Trophoblast cell (in vitro differentiated cells and primary cell): ENCODE results near the gene TMEM132C.

Source experiments
- DNase-seq, 2 donors: peaks; one replicate each; pipeline ENCODE4 v3.0.0-alpha.2; 2016
- H2AFZ ChIP-seq: 2 replicates; pipeline ENCODE4 v1.6.1; 2013; ENCODE audit warnings: low read length, moderate library complexity, mild to moderate bottlenecking; ENCODE audit not compliant: insufficient read depth, poor library complexity
- H2AK5ac ChIP-seq: 2 replicates; pipeline ENCODE4 v1.6.1; 2013; ENCODE audit warnings: mild to moderate bottlenecking, low read length
- H2BK120ac ChIP-seq: 2 replicates; pipeline ENCODE4 v1.6.1; 2013; ENCODE audit warnings: low read length, mild to moderate bottlenecking, moderate library complexity; ENCODE audit not compliant: insufficient read depth, poor library complexity
- H2BK12ac ChIP-seq: 2 replicates; pipeline ENCODE4 v1.6.1; 2013; ENCODE audit warnings: mild to moderate bottlenecking, low read length, moderate library complexity
- H2BK5ac ChIP-seq: 2 replicates; pipeline ENCODE4 v1.6.1; 2013; ENCODE audit warnings: low read length, low read depth, moderate library complexity, mild to moderate bottlenecking; ENCODE audit not compliant: poor library complexity
- H3K14ac ChIP-seq: 2 replicates; pipeline ENCODE4 v1.6.1; 2013; ENCODE audit warnings: mild to moderate bottlenecking, low read length
- H3K18ac ChIP-seq: 2 replicates; pipeline ENCODE4 v1.6.1; 2013; ENCODE audit warnings: mild to moderate bottlenecking, low read length
- H3K23ac ChIP-seq: 2 replicates; pipeline ENCODE4 v1.6.1; 2013; ENCODE audit warnings: low read length
- H3K27ac ChIP-seq: 2 replicates; pipeline ENCODE4 v1.5.1; 2013; ENCODE audit warnings: low read depth, mild to moderate bottlenecking, inconsistent platforms, low read length, moderate library complexity
- H3K27me3 ChIP-seq: 2 replicates; pipeline ENCODE4 v1.6.1; 2013; ENCODE audit warnings: inconsistent platforms, mild to moderate bottlenecking, low read length, moderate library complexity; ENCODE audit not compliant: insufficient read depth
- H3K36me3 ChIP-seq, 2 experiments: 1 replicate in 1 of 2; 2 replicates in 1 of 2; pipeline ENCODE4 v1.6.1; 2013; ENCODE audit warnings: low read length in 2 of 2, mild to moderate bottlenecking in 2 of 2, moderate library complexity in 1 of 2; ENCODE audit not compliant: insufficient read depth in 2 of 2, control insufficient read depth in 1 of 2
- H3K4ac ChIP-seq: 2 replicates; pipeline ENCODE4 v1.6.1; 2013; ENCODE audit warnings: low read depth, mild to moderate bottlenecking, low read length, moderate library complexity
- H3K4me1 ChIP-seq, 2 experiments: 1 replicate in 1 of 2; 2 replicates in 1 of 2; pipeline ENCODE4 v1.6.1; 2013; ENCODE audit warnings: low read length in 2 of 2, mild to moderate bottlenecking in 2 of 2, moderate library complexity in 1 of 2; ENCODE audit not compliant: insufficient read depth in 2 of 2, control insufficient read depth in 1 of 2
- H3K4me2 ChIP-seq: 2 replicates; pipeline ENCODE4 v1.6.1; 2013; ENCODE audit warnings: inconsistent platforms, mild to moderate bottlenecking, low read length, moderate library complexity
- H3K4me3 ChIP-seq: 2 replicates; pipeline ENCODE4 v1.5.1; 2013; ENCODE audit warnings: mild to moderate bottlenecking, low read depth, low read length, inconsistent platforms
- H3K79me1 ChIP-seq: one replicate; pipeline ENCODE4 v1.6.1; 2013; ENCODE audit warnings: low read length
- H3K79me2 ChIP-seq: 2 replicates; pipeline ENCODE4 v1.6.1; 2013; ENCODE audit warnings: low read length, mild to moderate bottlenecking; ENCODE audit not compliant: control insufficient read depth, insufficient read depth, poor library complexity
- H3K9ac ChIP-seq: 2 replicates; pipeline ENCODE4 v1.6.1; 2013; ENCODE audit warnings: mild to moderate bottlenecking, low read length
- H3K9me3 ChIP-seq: 2 replicates; pipeline ENCODE4 v1.6.1; 2013; ENCODE audit warnings: low read depth, mild to moderate bottlenecking, control low read depth, inconsistent platforms, low read length; ENCODE audit not compliant: insufficient read depth
- H4K12ac ChIP-seq: 2 replicates; pipeline ENCODE4 v1.6.1; 2013; ENCODE audit warnings: low read depth, mild to moderate bottlenecking, low read length, moderate library complexity
- H4K8ac ChIP-seq: 2 replicates; pipeline ENCODE4 v1.6.1; 2013; ENCODE audit warnings: low read depth, mild to moderate bottlenecking, low read length, moderate library complexity
- H4K91ac ChIP-seq: one replicate; pipeline ENCODE4 v1.6.1; 2013; ENCODE audit warnings: low read depth, mild to moderate bottlenecking, low read length, moderate library complexity
- WGBS: extraction: QIAGEN DNeasy Blood & Tissue Kit; methylation state at CpG from one replicate; pipeline ENCODE4 v1.1.7; 2013; ENCODE audit warnings: missing lambda C conversion rate; ENCODE audit not compliant: insufficient read length, insufficient coverage; ENCODE audit errors: extremely low coverage; 5-methylcytosine and 5-hydroxymethylcytosine counted together

TMEM132C gene

GRCh38 chr12:128667193-128667592, 400.2 kb downstream of the TMEM132C start:
- Histone ChIP-seq H2BK5ac (no peak overlapping the region), H3K9me3 (peaks cover 20% of the 10 kb centered on the region), H3K4ac (no peak overlapping the region), H3K36me3 (no peaks in the 10 kb centered on the region), H3K79me1 (no peaks in the 10 kb centered on the region), H4K8ac (no peak overlapping the region), H4K91ac (no peak overlapping the region), H3K14ac (no peak overlapping the region), H3K9ac (no peak overlapping the region), H3K4me1 (no peaks in the 10 kb centered on the region), H2BK120ac (no peak overlapping the region), H3K23ac (no peak overlapping the region), H2AK5ac (no peak overlapping the region), H3K18ac (no peak overlapping the region), H3K79me2 (no peaks in the 10 kb centered on the region), H2BK12ac (no peak overlapping the region), H3K4me3 (no peak overlapping the region), H3K27me3 (no peaks in the 10 kb centered on the region), H2AFZ (no peak overlapping the region), H3K27ac (no peak overlapping the region), H4K12ac (no peak overlapping the region), H3K4me2 (no peak overlapping the region)
- WGBS: no CpG with 5 or more reads among the region's 7 CpGs
- DNase-seq: no peak

DNA sequence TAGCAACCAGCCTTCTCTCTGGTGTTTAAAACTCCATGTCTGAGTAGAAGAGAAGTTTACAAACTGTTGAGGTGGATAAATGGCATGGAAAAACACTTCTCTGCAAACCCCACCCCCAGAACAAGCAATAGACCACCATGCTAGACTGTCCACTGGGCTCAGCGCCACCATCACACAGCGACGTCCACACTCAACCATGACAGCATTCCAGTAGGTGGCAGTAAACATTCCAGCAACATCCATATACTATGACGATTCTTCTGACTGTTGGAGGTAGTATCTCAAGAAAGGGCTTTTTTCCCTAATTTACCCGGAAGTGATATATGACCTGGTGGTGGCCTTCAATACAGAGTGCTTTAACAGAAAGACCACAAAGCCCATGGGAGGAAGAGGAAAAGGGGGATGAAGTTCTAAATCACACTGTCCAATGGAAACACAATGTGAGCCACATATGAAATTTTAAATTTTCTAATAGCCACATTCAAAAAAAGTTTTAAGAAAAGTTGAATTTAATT, 404.6 kb downstream of the TMEM132C start:
- no peak overlapping the region for H3K23ac ChIP-seq
- H3K79me1 ChIP-seq: no peaks in the 10 kb centered on the region
- no peak overlapping the region for H3K14ac ChIP-seq
- H3K9ac ChIP-seq: no peak overlapping the region
- H2BK120ac ChIP-seq: no peak overlapping the region
- DNase-seq: no peak
- no peak overlapping the region for H3K18ac ChIP-seq
- H3K4me2 ChIP-seq: no peak overlapping the region
- no peaks in the 10 kb centered on the region for H3K27me3 ChIP-seq
- no peak overlapping the region for H3K4me3 ChIP-seq
- peaks cover 3% of the 10 kb centered on the region for H3K9me3 ChIP-seq
- no peak overlapping the region for H2AFZ ChIP-seq
- H3K36me3 ChIP-seq: no peaks in the 10 kb centered on the region
- H2BK5ac ChIP-seq: no peak overlapping the region
- WGBS: no CpG with 5 or more reads among the region's 5 CpGs
- no peak overlapping the region for H3K4ac ChIP-seq
- H3K4me1 ChIP-seq: no peaks in the 10 kb centered on the region
- no peaks in the 10 kb centered on the region for H3K79me2 ChIP-seq
- H2AK5ac ChIP-seq: no peak overlapping the region
- H4K91ac ChIP-seq: no peak overlapping the region
- no peak overlapping the region for H2BK12ac ChIP-seq
- no peak overlapping the region for H3K27ac ChIP-seq
- no peak overlapping the region for H4K12ac ChIP-seq
- H4K8ac ChIP-seq: no peak overlapping the region

- no peak overlapping the region for H3K9ac ChIP-seq
- H3K79me2 ChIP-seq: no peaks in the 10 kb centered on the region
- H4K12ac ChIP-seq: no peak overlapping the region
- H2AFZ ChIP-seq: no peak overlapping the region
- no peak overlapping the region for H4K91ac ChIP-seq
- DNase-seq: no peak
- no peaks in the 10 kb centered on the region for H3K36me3 ChIP-seq
- no peak overlapping the region for H2BK120ac ChIP-seq
- no peak overlapping the region for H3K18ac ChIP-seq
- H3K9me3 ChIP-seq: peaks cover 3% of the 10 kb centered on the region
- H3K27me3 ChIP-seq: no peaks in the 10 kb centered on the region
- no peak overlapping the region for H2BK5ac ChIP-seq
- H3K23ac ChIP-seq: no peak overlapping the region
- no peak overlapping the region for H3K4me2 ChIP-seq
- H3K27ac ChIP-seq: no peak overlapping the region
- no peaks in the 10 kb centered on the region for H3K79me1 ChIP-seq
- H3K14ac ChIP-seq: no peak overlapping the region
- no peak overlapping the region for H3K4ac ChIP-seq
- no peaks in the 10 kb centered on the region for H3K4me1 ChIP-seq
- no peak overlapping the region for H3K4me3 ChIP-seq
- no peak overlapping the region for H2AK5ac ChIP-seq
- H4K8ac ChIP-seq: no peak overlapping the region
- H2BK12ac ChIP-seq: no peak overlapping the region
These were observed 405.5 kb downstream of the TMEM132C start for GRCh38 chr12:128672428-128672827.

DNA sequence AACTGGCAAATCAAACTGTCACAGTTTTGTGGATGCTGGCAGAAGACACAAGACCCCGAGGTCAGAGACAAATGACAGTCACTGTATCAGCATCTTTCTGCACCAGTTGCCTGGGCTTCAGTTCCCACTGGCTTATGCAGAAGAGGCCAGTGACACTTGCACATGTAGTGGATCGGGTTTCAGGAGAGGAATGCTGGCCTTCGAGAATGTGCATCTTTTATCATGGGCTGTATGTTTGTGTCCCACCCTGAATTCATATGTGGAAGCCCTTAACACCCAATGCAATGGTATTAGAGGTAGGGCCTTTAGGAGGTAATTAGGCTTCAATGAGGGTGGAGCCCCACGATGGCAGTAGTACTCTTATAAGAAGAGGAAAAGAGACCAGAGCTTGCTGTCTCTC, 405.9 kb downstream of the TMEM132C start:
- Histone ChIP-seq H4K91ac (no peak overlapping the region), H3K4me1 (no peaks in the 10 kb centered on the region), H2AK5ac (no peak overlapping the region), H3K36me3 (no peaks in the 10 kb centered on the region), H4K12ac (no peak overlapping the region), H3K79me1 (no peaks in the 10 kb centered on the region), H2BK5ac (no peak overlapping the region), H3K4me3 (no peak overlapping the region), H4K8ac (no peak overlapping the region), H3K18ac (no peak overlapping the region), H2BK120ac (no peak overlapping the region), H2BK12ac (no peak overlapping the region), H3K4ac (no peak overlapping the region), H2AFZ (no peak overlapping the region), H3K9ac (no peak overlapping the region), H3K9me3 (peaks cover 3% of the 10 kb centered on the region), H3K14ac (no peak overlapping the region), H3K79me2 (no peaks in the 10 kb centered on the region), H3K23ac (no peak overlapping the region), H3K27ac (no peak overlapping the region), H3K4me2 (no peak overlapping the region), H3K27me3 (no peaks in the 10 kb centered on the region)
- no CpG with 5 or more reads among the region's 4 CpGs for WGBS
- no peak for DNase-seq
